MM.1S (cell line): Measurements from ENCODE around the gene GLRA3.

Experiments used
- DNase-seq: peaks from one replicate; pipeline ENCODE4 v3.0.0-alpha.2; 2015
- H2AFZ ChIP-seq: fragments of 300-600 bp; sonication (generic); 2 replicates; pipeline ENCODE4 v1.6.0; 2016; ENCODE audit warnings: antibody characterized with exemption, low read length
- H3F3A ChIP-seq: fragments of 300-600 bp; sonication (generic); 2 replicates; pipeline ENCODE4 v1.6.1; 2016; ENCODE audit warnings: mild to moderate bottlenecking, antibody characterized with exemption, low read length, moderate library complexity, mixed read lengths; ENCODE audit not compliant: insufficient read depth
- H3K27ac ChIP-seq: fragments of 300-600 bp; sonication (generic); 2 replicates; pipeline ENCODE4 v1.5.1; 2016; ENCODE audit warnings: mild to moderate bottlenecking, low read length
- H3K27me3 ChIP-seq: fragments of 300-600 bp; sonication (generic); replicated peaks from 2 replicates; pipeline ENCODE4 v1.6.0; 2016; ENCODE audit warnings: low read length; ENCODE audit not compliant: insufficient read depth
- H3K36me3 ChIP-seq: fragments of 300-600 bp; sonication (generic); replicated peaks from 2 replicates; pipeline ENCODE4 v1.6.1; 2016; ENCODE audit warnings: mild to moderate bottlenecking, low read length, mixed read lengths; ENCODE audit not compliant: insufficient read depth
- H3K4me1 ChIP-seq: fragments of 300-600 bp; sonication (generic); 2 replicates; pipeline ENCODE4 v1.6.1; 2016; ENCODE audit warnings: low read length, mixed read lengths
- H3K4me2 ChIP-seq: fragments of 300-600 bp; sonication (generic); 2 replicates; pipeline ENCODE4 v1.6.0; 2016; ENCODE audit warnings: low read depth, low read length
- H3K4me3 ChIP-seq: fragments of 300-600 bp; sonication (generic); 2 replicates; pipeline ENCODE4 v1.5.1; 2016; ENCODE audit warnings: low read length, mixed read lengths
- H3K79me2 ChIP-seq: fragments of 300-600 bp; sonication (generic); 2 replicates; pipeline ENCODE4 v1.6.1; 2016; ENCODE audit warnings: mixed run types, low read length, mixed read lengths
- H3K9ac ChIP-seq: fragments of 300-600 bp; sonication (generic); 2 replicates; pipeline ENCODE4 v1.6.1; 2016; ENCODE audit warnings: low read length, mixed read lengths
- H3K9me2 ChIP-seq: fragments of 300-600 bp; sonication (generic); replicated peaks from 2 replicates; pipeline ENCODE4 v1.6.1; 2016; ENCODE audit warnings: mild to moderate bottlenecking, low read length, mixed read lengths; ENCODE audit not compliant: insufficient read depth
- H3K9me3 ChIP-seq: fragments of 300-600 bp; sonication (generic); replicated peaks from 2 replicates; pipeline ENCODE4 v1.6.1; 2016; ENCODE audit warnings: mild to moderate bottlenecking, low read length, mixed read lengths; ENCODE audit not compliant: insufficient read depth
- H4K20me1 ChIP-seq: fragments of 300-600 bp; sonication (generic); 2 replicates; pipeline ENCODE4 v1.6.1; 2016; ENCODE audit warnings: mild to moderate bottlenecking, low read length, moderate library complexity, mixed read lengths; ENCODE audit not compliant: insufficient read depth
- EZH2 ChIP-seq: fragments of 300-600 bp; sonication (generic); optimal IDR thresholded peaks from 2 replicates; pipeline ENCODE3; 2017; ENCODE audit warnings: low read depth, mild to moderate bottlenecking, antibody characterized with exemption, low read length, mixed read lengths
- EZH2phosphoT487 ChIP-seq: fragments of 300-600 bp; sonication (generic); IDR thresholded peaks from 2 replicates; pipeline ENCODE4 v1.6.1; 2018; ENCODE audit warnings: antibody characterized with exemption, low read length
- TF ChIP-seq, protein P1 (sequence below): fragments of 300-600 bp; sonication (generic); IDR thresholded peaks from 2 replicates; pipeline ENCODE4 v1.5.1; 2016; ENCODE audit warnings: antibody characterized with exemption, low read length, mixed read lengths

Gene GLRA3

GRCh38 chr4:174699654-174700053, 129.4 kb downstream of the GLRA3 start:
- H3K9ac ChIP-seq: no peak overlapping the region

GRCh38 chr4:174697896-174698295, 131.2 kb downstream of the GLRA3 start:
- TF ChIP-seq, protein P1, sequence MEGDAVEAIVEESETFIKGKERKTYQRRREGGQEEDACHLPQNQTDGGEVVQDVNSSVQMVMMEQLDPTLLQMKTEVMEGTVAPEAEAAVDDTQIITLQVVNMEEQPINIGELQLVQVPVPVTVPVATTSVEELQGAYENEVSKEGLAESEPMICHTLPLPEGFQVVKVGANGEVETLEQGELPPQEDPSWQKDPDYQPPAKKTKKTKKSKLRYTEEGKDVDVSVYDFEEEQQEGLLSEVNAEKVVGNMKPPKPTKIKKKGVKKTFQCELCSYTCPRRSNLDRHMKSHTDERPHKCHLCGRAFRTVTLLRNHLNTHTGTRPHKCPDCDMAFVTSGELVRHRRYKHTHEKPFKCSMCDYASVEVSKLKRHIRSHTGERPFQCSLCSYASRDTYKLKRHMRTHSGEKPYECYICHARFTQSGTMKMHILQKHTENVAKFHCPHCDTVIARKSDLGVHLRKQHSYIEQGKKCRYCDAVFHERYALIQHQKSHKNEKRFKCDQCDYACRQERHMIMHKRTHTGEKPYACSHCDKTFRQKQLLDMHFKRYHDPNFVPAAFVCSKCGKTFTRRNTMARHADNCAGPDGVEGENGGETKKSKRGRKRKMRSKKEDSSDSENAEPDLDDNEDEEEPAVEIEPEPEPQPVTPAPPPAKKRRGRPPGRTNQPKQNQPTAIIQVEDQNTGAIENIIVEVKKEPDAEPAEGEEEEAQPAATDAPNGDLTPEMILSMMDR: no peak
- no peak for TF ChIP-seq EZH2phosphoT487
- H3K4me1 ChIP-seq: no peaks in the 10 kb centered on the region
- no peak overlapping the region for H3K9ac ChIP-seq
- H3K9me2 ChIP-seq: no peaks in the 10 kb centered on the region
- no peaks in the 10 kb centered on the region for H3F3A ChIP-seq
- H2AFZ ChIP-seq: no peak overlapping the region
- no peak overlapping the region for H3K4me3 ChIP-seq
- H3K9me3 ChIP-seq: no peaks in the 10 kb centered on the region
- DNase-seq: no peak
- H3K36me3 ChIP-seq: no peaks in the 10 kb centered on the region
- no peaks in the 10 kb centered on the region for H3K27me3 ChIP-seq
- H4K20me1 ChIP-seq: no peaks in the 10 kb centered on the region
- H3K4me2 ChIP-seq: no peak overlapping the region
- H3K27ac ChIP-seq: no peak overlapping the region
- H3K79me2 ChIP-seq: no peaks in the 10 kb centered on the region

More at GRCh38 chr4:174699654-174700053, 129.4 kb downstream of the GLRA3 start:
- H3K9me3 ChIP-seq: no peaks in the 10 kb centered on the region
- no peaks in the 10 kb centered on the region for H3K4me1 ChIP-seq
- H4K20me1 ChIP-seq: no peaks in the 10 kb centered on the region
- no peaks in the 10 kb centered on the region for H3K27me3 ChIP-seq
- H3K79me2 ChIP-seq: no peaks in the 10 kb centered on the region
- H3K4me2 ChIP-seq: no peak overlapping the region
- no peaks in the 10 kb centered on the region for H3F3A ChIP-seq
- no peak for DNase-seq
- H3K27ac ChIP-seq: no peak overlapping the region
- H2AFZ ChIP-seq: no peak overlapping the region
- no peaks in the 10 kb centered on the region for H3K9me2 ChIP-seq
- H3K36me3 ChIP-seq: no peaks in the 10 kb centered on the region
- TF ChIP-seq EZH2phosphoT487 (no peak), EZH2 (no peak)
- TF ChIP-seq, protein P1: no peak
- H3K4me3 ChIP-seq: no peak overlapping the region

GRCh38 chr4:174697202-174697601, 131.8 kb downstream of the GLRA3 start:
- Histone ChIP-seq H2AFZ (no peak overlapping the region), H3K79me2 (no peaks in the 10 kb centered on the region), H3F3A (no peaks in the 10 kb centered on the region), H3K9ac (no peak overlapping the region), H3K4me1 (no peaks in the 10 kb centered on the region), H3K4me2 (no peak overlapping the region), H3K27me3 (no peaks in the 10 kb centered on the region), H3K9me2 (no peaks in the 10 kb centered on the region), H3K36me3 (no peaks in the 10 kb centered on the region), H3K9me3 (no peaks in the 10 kb centered on the region), H3K27ac (no peak overlapping the region), H4K20me1 (no peaks in the 10 kb centered on the region), H3K4me3 (no peak overlapping the region)
- DNase-seq: no peak
- TF ChIP-seq, protein P1: no peak
- TF ChIP-seq EZH2: no peak
- TF ChIP-seq EZH2phosphoT487: no peak
